Activated gamma-delta T cell (primary cell): ENCODE measurements around the gene OAS3.
"Not testable (repeated sequence)": the region's sequence is repeated elsewhere in the genome, so short reads cannot be mapped to it uniquely, and the experiment has no call there.

Source experiments
- DNase-seq: peaks from one replicate; lab custom pipeline; 2025; lab: John Stamatoyannopoulos, UW
- total RNA-seq, 2 donors: gene quantifications; one replicate each; lab custom pipeline; 2026; lab: John Stamatoyannopoulos, UW

Gene OAS3, protein sequence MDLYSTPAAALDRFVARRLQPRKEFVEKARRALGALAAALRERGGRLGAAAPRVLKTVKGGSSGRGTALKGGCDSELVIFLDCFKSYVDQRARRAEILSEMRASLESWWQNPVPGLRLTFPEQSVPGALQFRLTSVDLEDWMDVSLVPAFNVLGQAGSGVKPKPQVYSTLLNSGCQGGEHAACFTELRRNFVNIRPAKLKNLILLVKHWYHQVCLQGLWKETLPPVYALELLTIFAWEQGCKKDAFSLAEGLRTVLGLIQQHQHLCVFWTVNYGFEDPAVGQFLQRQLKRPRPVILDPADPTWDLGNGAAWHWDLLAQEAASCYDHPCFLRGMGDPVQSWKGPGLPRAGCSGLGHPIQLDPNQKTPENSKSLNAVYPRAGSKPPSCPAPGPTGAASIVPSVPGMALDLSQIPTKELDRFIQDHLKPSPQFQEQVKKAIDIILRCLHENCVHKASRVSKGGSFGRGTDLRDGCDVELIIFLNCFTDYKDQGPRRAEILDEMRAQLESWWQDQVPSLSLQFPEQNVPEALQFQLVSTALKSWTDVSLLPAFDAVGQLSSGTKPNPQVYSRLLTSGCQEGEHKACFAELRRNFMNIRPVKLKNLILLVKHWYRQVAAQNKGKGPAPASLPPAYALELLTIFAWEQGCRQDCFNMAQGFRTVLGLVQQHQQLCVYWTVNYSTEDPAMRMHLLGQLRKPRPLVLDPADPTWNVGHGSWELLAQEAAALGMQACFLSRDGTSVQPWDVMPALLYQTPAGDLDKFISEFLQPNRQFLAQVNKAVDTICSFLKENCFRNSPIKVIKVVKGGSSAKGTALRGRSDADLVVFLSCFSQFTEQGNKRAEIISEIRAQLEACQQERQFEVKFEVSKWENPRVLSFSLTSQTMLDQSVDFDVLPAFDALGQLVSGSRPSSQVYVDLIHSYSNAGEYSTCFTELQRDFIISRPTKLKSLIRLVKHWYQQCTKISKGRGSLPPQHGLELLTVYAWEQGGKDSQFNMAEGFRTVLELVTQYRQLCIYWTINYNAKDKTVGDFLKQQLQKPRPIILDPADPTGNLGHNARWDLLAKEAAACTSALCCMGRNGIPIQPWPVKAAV
- total RNA-seq, result 22.5 to 27.4 reads per million in 2 donors

DNA sequence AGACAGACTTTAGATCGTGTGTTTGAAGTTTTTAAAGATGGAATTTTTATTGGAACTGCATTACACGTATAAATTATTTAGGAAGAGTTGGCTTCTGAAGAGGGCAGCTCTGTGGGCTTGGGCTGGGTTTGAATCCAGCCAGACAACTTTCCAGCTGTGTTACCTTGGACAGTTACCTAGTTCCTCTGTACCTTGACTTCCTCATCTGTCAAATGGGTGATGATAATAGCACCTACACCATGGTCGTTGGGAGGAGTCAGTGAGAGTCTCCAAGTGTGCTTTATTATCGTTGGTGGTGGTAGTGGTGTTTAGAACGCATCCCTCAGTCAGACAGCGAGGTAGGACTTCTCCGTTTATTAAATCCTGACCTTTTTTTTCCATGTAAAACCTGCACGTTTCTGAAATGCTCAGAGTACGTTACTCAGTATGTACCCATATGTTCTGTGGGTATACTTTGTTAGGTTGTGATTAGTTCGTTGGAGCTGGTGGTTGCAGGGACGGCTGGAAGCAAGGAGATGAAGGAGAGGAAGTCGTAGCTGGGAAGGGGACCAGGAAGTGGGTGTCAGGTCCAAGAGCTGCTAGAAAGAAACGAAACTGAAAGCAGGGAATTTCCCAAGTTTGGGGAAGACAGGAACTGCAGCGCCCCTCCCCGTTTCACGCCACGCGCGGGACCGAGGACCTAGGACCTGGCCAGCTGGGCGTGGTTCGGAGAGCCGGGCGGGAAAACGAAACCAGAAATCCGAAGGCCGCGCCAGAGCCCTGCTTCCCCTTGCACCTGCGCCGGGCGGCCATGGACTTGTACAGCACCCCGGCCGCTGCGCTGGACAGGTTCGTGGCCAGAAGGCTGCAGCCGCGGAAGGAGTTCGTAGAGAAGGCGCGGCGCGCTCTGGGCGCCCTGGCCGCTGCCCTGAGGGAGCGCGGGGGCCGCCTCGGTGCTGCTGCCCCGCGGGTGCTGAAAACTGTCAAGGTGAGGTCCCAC lies at the start of gene OAS3:
OAS3 (plus strand) TSS at position 734 of the 979 bp plus-strand sequence; CDS start at position 791, 57 bp downstream.
- peak; percentile 52 for DNase-seq

DNA sequence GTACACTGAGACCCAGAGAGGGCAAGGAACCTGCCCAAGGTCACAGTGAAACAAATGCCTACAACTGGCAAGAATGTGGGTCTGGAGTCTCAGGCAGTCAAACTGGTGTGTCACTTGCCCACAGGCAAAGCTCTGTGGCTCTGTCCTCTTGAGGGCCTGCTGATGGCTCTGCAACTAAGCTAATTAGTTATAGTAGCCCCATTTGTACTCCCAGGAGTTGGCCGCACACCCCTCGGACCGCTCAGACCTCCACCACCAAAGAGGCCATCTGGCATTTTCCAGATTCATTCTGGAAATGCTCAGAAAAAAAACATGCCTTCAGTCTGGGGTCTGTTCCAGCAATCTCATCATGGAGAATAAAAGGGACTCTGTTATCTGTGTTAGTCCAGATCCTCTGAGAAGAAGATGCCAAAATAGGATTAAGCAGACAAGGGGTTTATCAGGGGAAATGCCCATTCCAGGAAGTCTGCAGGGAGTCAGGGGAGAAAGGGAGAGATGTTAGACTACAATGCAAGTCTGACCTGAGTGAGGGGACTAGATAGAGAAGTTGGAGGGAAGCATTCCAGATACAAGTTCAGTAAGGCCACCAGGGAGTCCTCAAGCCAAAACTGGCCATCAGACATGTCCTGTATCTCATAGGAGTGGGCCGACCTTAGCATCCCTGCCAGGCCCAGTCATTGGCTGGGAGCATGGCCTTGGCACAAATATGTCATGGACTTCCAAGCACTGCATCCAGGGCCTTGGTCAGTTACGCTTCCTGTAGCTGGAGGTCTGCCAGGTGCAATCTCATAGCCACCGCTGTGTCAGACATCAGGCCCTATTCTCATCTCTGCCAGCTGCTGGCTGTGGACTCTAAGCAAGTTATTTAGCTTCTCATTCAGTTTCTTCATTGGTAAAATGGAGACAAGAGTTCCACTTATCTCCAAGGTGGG lies 46.9 kb upstream of the OAS3 start:
- DNase-seq, result no peak

GRCh38 chr12:112892856-112893255 lies 45.4 kb upstream of the OAS3 start:
- no peak for DNase-seq

DNA sequence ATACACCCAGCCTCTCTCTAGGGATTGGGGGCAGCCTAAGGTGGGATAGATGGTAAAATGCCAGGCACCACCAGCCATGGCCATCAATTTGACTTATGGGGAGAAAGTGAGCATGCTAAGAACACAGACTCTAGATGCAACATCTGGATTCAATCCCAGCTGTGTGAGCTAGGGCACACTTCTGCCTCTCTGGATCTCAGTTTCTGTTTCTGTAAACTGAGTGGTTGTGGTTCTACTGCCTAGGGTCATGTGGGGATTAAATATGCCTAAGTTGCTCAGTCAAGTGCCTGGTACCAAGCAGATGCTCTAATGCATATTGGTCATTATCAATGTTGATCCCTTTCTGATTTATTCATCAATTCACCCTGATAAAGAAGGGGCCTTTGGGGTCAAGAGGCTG lies 44.1 kb upstream of the OAS3 start:
- no peak for DNase-seq

GRCh38 chr12:112898380-112898779 lies 39.9 kb upstream of the OAS3 start:
- DNase-seq, result no peak

DNA sequence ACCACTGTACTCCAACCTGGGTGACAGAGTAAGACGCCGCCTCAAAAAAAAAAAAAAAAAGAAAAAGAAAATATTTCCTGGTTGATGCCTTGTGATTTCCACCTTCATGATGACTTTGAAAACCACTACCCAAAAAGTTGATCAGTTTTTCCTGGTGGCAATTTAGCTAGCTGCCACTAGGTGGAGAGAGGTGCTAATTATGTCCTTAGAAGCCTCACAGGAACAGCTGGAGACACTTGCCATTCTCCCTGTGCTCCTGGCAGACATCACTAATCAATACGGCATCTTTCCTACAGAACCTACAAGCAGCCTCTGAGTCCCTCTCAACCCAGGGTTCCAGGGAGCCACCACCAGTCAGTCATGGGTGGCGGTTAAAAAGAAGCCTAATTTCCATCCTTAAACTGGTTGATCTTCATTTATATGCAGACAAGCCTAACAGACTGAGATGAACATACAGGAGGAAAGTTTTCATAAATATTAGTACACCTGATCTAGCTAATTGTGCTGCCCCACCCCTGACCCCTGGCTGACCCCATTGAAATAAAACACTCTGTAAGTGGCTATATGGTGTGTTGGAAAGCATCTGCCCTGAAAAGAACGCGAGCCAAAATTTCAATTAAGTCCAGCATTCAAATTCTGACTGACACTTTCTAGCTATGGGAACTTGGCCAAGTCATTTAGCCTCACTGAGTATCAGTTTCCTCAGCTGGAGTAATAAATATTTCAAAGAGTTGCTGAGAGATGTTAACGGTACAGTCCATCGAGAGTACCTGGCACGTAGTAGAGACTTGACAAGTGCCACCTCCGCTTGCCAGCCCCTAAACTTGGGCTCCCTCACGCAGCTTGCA lies 37.8 kb upstream of the OAS3 start:
- DNase-seq, result no peak

GRCh38 chr12:112901271-112901670 lies 37.0 kb upstream of the OAS3 start:
- no peak for DNase-seq

- no peak for DNase-seq
Measured at GRCh38 chr12:112904571-112904970, 33.7 kb upstream of the OAS3 start.

GRCh38 chr12:112905451-112906089 lies 32.7 kb upstream of the OAS3 start:
- DNase-seq, result no peak

DNA sequence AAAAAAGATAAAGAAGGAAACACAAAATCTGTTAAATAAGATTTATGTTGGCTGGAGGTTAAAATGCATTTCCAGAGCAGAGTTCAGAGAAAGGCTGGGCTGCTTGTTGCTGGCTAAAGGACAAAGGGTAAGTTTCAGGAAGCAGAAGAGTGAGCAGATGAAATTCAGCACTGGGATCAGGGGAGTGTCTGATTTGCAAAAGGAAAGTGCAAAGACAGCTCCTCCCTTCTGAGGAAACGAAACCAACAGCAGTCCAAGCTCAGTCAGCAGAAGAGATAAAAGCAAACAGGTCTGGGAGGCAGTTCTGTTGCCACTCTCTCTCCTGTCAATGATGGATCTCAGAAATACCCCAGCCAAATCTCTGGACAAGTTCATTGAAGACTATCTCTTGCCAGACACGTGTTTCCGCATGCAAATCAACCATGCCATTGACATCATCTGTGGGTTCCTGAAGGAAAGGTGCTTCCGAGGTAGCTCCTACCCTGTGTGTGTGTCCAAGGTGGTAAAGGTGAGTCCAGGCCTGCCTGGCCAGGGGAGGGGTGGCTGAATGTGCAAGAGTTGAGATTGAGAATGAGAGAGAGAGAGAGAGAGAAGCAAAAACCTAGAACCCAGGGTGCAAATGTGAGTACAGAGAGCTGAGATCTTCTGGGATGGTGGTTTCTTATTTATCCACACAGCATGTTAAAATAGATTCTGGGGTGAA lies 31.4 kb upstream of the OAS3 start, which contains the start of gene OAS1:
OAS1 (plus strand) TSS at position 251 of the 703 bp plus-strand sequence; CDS start at position 329, 78 bp downstream.
- no peak for DNase-seq

DNA sequence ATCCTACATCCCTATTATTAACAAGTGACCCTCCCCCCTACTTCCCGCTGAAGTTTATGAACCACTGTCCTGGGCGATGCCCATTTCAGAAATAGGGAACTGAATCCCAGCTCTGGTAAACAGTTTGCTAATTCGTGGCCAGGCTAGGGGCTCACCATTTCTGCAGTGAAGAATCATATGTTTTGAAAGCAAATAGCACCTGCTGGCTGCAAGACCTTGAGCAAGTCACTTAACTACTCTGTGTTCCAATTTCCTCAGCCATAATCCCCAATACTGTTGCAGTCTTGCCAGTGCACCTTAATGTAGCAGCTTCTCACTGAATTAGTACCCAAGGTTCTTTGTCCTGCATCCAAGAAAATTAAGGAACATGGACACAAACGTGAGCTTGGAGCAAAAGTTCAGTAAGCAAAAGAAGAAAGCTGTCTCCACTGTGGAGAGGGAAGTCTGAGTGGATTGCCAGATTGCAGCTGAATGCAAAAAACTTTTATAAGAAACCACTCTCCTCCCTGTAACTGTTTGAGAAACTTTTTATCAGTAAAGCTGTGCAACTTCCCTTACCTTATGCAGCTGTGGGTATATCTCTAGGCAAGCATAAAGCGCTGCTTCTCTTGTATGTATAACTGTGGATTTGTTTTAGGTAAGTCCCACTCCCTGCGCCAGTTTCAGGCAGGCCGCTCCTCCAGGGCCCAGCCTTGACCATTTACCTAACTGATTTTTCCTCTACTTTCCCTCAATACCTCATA lies 30.7 kb upstream of the OAS3 start:
- no peak for DNase-seq

DNA sequence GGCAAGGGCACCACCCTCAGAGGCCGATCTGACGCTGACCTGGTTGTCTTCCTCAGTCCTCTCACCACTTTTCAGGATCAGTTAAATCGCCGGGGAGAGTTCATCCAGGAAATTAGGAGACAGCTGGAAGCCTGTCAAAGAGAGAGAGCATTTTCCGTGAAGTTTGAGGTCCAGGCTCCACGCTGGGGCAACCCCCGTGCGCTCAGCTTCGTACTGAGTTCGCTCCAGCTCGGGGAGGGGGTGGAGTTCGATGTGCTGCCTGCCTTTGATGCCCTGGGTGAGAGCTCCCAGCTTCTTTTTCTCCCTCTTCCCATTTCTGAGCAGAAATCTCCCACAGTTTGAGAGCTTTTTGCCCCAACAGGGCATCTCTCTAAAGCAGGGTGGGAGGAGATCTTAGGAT lies 29.7 kb upstream of the OAS3 start:
- no peak for DNase-seq

- DNase-seq, result no peak
Measured at GRCh38 chr12:112909693-112910092, 28.6 kb upstream of the OAS3 start.

- DNase-seq, result no peak
Measured at GRCh38 chr12:112913038-112913688, 25.1 kb upstream of the OAS3 start.

- DNase-seq, result not testable (repeated sequence)
Measured at GRCh38 chr12:112913888-112914287, 24.4 kb upstream of the OAS3 start.

GRCh38 chr12:112916270-112916669 lies 22.0 kb upstream of the OAS3 start:
- no peak for DNase-seq

- DNase-seq, result no peak
Measured at GRCh38 chr12:112919121-112919520, 19.2 kb upstream of the OAS3 start.
